SIG-M5 treated with dmso at 0.1 percent for 504 hours (cell line): ENCODE results near the gene ZNF197.
"Not testable (repeated sequence)": the region's sequence is repeated elsewhere in the genome, so short reads cannot be mapped to it uniquely, and the experiment has no call there.

Experiments used
- DNase-seq: peaks from one replicate; lab custom pipeline; 2025; ENCODE audit not compliant: unreplicated experiment; lab: John Stamatoyannopoulos, UW

Gene ZNF197

GRCh38 chr3:44661189-44661588 is 36.4 kb downstream of the ZNF197 start:
- DNase-seq = no peak

- no peak for DNase-seq
Observed at GRCh38 chr3:44665173-44665572, 40.3 kb downstream of the ZNF197 start.

- no peak for DNase-seq
Observed at GRCh38 chr3:44666346-44666745, 41.5 kb downstream of the ZNF197 start.

- DNase-seq = no peak
Observed at GRCh38 chr3:44669760-44670159, 44.9 kb downstream of the ZNF197 start.

- DNase-seq = not testable (repeated sequence)
Observed at GRCh38 chr3:44673466-44673865, 48.6 kb downstream of the ZNF197 start.

GRCh38 chr3:44674211-44674610 is 49.4 kb downstream of the ZNF197 start:
- no peak for DNase-seq

GRCh38 chr3:44678480-44679116 is 53.8 kb downstream of the ZNF197 start:
- no peak for DNase-seq

- DNase-seq = no peak
Observed at GRCh38 chr3:44680921-44681455, 56.2 kb downstream of the ZNF197 start.

GRCh38 chr3:44682182-44682896 is 57.5 kb downstream of the ZNF197 start:
- DNase-seq = no peak

- DNase-seq = no peak
Observed at GRCh38 chr3:44685128-44685800, 60.4 kb downstream of the ZNF197 start.

- no peak for DNase-seq
Observed at GRCh38 chr3:44687898-44688297, 63.1 kb downstream of the ZNF197 start.
